Measurements from ENCODE around the gene CDCA3.

Gene CDCA3

GRCh38 chr12:6831450-6831995, 19.6 kb downstream of the CDCA3 start:
- no peak for DNase-seq

- no peak for DNase-seq
These were observed 20.1 kb downstream of the CDCA3 start for GRCh38 chr12:6830999-6831398.

GRCh38 chr12:6830286-6830890, 20.7 kb downstream of the CDCA3 start:
- no peak for DNase-seq

- peak; percentile 4 for DNase-seq
These were observed 21.4 kb downstream of the CDCA3 start for GRCh38 chr12:6829536-6830220.

- no peak for DNase-seq
These were observed 22.1 kb downstream of the CDCA3 start for GRCh38 chr12:6828781-6829535.

GRCh38 chr12:6827982-6828780, 22.9 kb downstream of the CDCA3 start, which contains the start of gene P3H3:
Gene P3H3 (plus strand): TSS chr12:6828407. CDS start chr12:6828441, 34 bp downstream.
- peak; percentile 29 for DNase-seq

GRCh38 chr12:6827437-6827911, 23.6 kb downstream of the CDCA3 start:
- DNase-seq, result peak; percentile 82

- DNase-seq, result no peak
These were observed 24.2 kb downstream of the CDCA3 start for GRCh38 chr12:6826734-6827436.

- no peak for DNase-seq
These were observed 24.9 kb downstream of the CDCA3 start for GRCh38 chr12:6826125-6826733.

GRCh38 chr12:6825398-6826124, 25.5 kb downstream of the CDCA3 start:
- peak; percentile 68 for DNase-seq

GRCh38 chr12:6824901-6825381, 26.1 kb downstream of the CDCA3 start:
- no peak for DNase-seq

- no peak for DNase-seq
These were observed 26.9 kb downstream of the CDCA3 start for GRCh38 chr12:6824085-6824775.

- no peak for DNase-seq
These were observed 27.7 kb downstream of the CDCA3 start for GRCh38 chr12:6823182-6824084.

- no peak for DNase-seq
These were observed 28.5 kb downstream of the CDCA3 start for GRCh38 chr12:6822426-6823135.

- DNase-seq, result peak; percentile 10
These were observed 29.3 kb downstream of the CDCA3 start, which contains the start of gene GPR162 for GRCh38 chr12:6821591-6822425. Gene GPR162 (plus strand): TSS chr12:6821821. CDS start chr12:6823899, 2,078 bp downstream.

GRCh38 chr12:6820166-6820565, 30.9 kb downstream of the CDCA3 start:
- no peak for DNase-seq

Measured in NCI-H446 treated with DMSO at 0.1 percent for 48 hours (cell line).